Endothelial cell of umbilical vein (primary cell): Measurements from ENCODE around the gene CPEB2. TPM values are rescaled to one million over a fixed set of nuclear protein-coding genes. Genes with fewer than 3 reads are reported as not detected.

Experiments used
- BruUV-seq: library from RNA; stranded (reverse); fragments of 400-500 nt; replicated peaks from 2 replicates; lab custom pipeline; 2021; lab: Mats Ljungman, UMichigan
- CTCF ChIA-PET: fragments of 300-600, 350-600 bp; sonication (Branson Sonifier 250); formaldehyde crosslinking; loops from one replicate; lab custom pipeline; 2021; ENCODE audit warnings: antibody characterized with exemption, inconsistent platforms; lab: Charles Lee
- POLR2A ChIA-PET: fragments of 300-600, 350-600 bp; sonication (Branson Sonifier 250); formaldehyde crosslinking; loops from one replicate; lab custom pipeline; 2021; ENCODE audit warnings: antibody characterized with exemption, inconsistent platforms; lab: Charles Lee
- DNase-seq: peaks from one replicate; pipeline ENCODE4 v3.0.0-alpha.2; 2011; ENCODE audit warnings: low read depth, low spot score
- FAIRE-seq: peaks from 2 replicates; lab custom pipeline; 2011; peaks lifted over from hg19 to GRCh38; lab: Jason Lieb, UNC
- H2AFZ ChIP-seq: 2 replicates; pipeline ENCODE4 v1.6.0; 2012; ENCODE audit warnings: low read depth, low read length, control low read depth, inconsistent platforms
- H3K27ac ChIP-seq: 2 replicates; pipeline ENCODE4 v1.5.1; 2011; ENCODE audit warnings: low read depth, mild to moderate bottlenecking, control low read depth, low read length, moderate library complexity; ENCODE audit not compliant: insufficient read depth
- H3K27me3 ChIP-seq, 2 experiments: 2 replicates each; pipeline versions ENCODE4 v1.6.0 to v1.6.1; 2011; ENCODE audit warnings: low read length in 2 of 2, mixed read lengths in 1 of 2; ENCODE audit not compliant: control insufficient read depth in 2 of 2, insufficient read depth in 2 of 2
- H3K36me3 ChIP-seq, 2 experiments: 2 replicates in 1 of 2; 3 replicates in 1 of 2; pipeline ENCODE4 v1.5.1; 2011; ENCODE audit warnings: low read length in 2 of 2, mild to moderate bottlenecking in 1 of 2, moderate library complexity in 1 of 2; ENCODE audit not compliant: control insufficient read depth in 2 of 2, insufficient read depth in 2 of 2; ENCODE audit errors: extremely low read depth in 1 of 2
- H3K4me1 ChIP-seq: 3 replicates; pipeline ENCODE4 v1.5.1; 2011; ENCODE audit warnings: mild to moderate bottlenecking, low read length; ENCODE audit not compliant: control insufficient read depth, insufficient read depth; ENCODE audit errors: extremely low read depth
- H3K4me2 ChIP-seq: 2 replicates; pipeline ENCODE4 v1.6.1; 2011; ENCODE audit warnings: low read length, control low read depth, mixed read lengths; ENCODE audit not compliant: insufficient read depth
- H3K4me3 ChIP-seq, 3 experiments: fragments of 200-600 bp in 1 of 3; sonication (generic), shearing (Covaris generic) in 1 of 3; replicated peaks in 1 of 3; 2 replicates each; pipeline ENCODE4 v1.5.1; 2011 to 2016; ENCODE audit warnings: control low read depth in 3 of 3, low read length in 3 of 3, mild to moderate bottlenecking in 2 of 3, inconsistent platforms in 1 of 3, low read depth in 1 of 3, moderate library complexity in 1 of 3; ENCODE audit not compliant: insufficient read depth in 1 of 3
- H3K79me2 ChIP-seq: 2 replicates; pipeline ENCODE4 v1.6.0; 2012; ENCODE audit warnings: low read length, inconsistent platforms; ENCODE audit not compliant: control insufficient read depth, insufficient read depth
- H3K9ac ChIP-seq: replicated peaks from 2 replicates; pipeline ENCODE3; 2011; ENCODE audit warnings: low read length, control low read depth; ENCODE audit not compliant: insufficient read depth; ENCODE audit errors: extremely low read depth
- H3K9me1 ChIP-seq: replicated peaks from 3 replicates; pipeline ENCODE4 v1.6.0; 2011; ENCODE audit warnings: mild to moderate bottlenecking, low read length; ENCODE audit not compliant: control insufficient read depth, insufficient read depth; ENCODE audit errors: extremely low read depth
- H3K9me3 ChIP-seq: replicated peaks from 2 replicates; pipeline ENCODE4 v1.5.1; 2012; ENCODE audit warnings: low read length, inconsistent platforms; ENCODE audit not compliant: control insufficient read depth, insufficient read depth
- H4K20me1 ChIP-seq: replicated peaks from 2 replicates; pipeline ENCODE3; 2011; ENCODE audit warnings: mild to moderate bottlenecking, low read length; ENCODE audit not compliant: control insufficient read depth, insufficient read depth; ENCODE audit errors: extremely low read depth
- EZH2 ChIP-seq: IDR thresholded peaks from 2 replicates; pipeline ENCODE4 v1.6.1; 2012; ENCODE audit warnings: borderline replicate concordance, low read depth, mild to moderate bottlenecking, moderate library complexity, low read length, inconsistent platforms; ENCODE audit not compliant: severe bottlenecking
- FOS ChIP-seq: IDR thresholded peaks from 2 replicates; pipeline ENCODE4 v1.6.1; 2011; ENCODE audit warnings: mild to moderate bottlenecking, low read length, moderate library complexity, borderline replicate concordance; ENCODE audit not compliant: insufficient read depth
- GATA2 ChIP-seq: IDR thresholded peaks from 2 replicates; pipeline ENCODE4 v1.7.0; 2011; ENCODE audit warnings: low read depth, mild to moderate bottlenecking, moderate library complexity, mixed read lengths, low read length; ENCODE audit not compliant: insufficient read length, insufficient read depth
- JUN ChIP-seq: IDR thresholded peaks from 2 replicates; pipeline ENCODE4 v1.6.1; 2011; ENCODE audit warnings: borderline replicate concordance, low read depth; ENCODE audit not compliant: insufficient read length, insufficient read depth
- MAX ChIP-seq: IDR thresholded peaks from 2 replicates; pipeline ENCODE4 v1.6.1; 2011; ENCODE audit not compliant: insufficient read depth, insufficient read length
- MYC ChIP-seq: IDR thresholded peaks from one replicate; pipeline ENCODE4 v1.6.1; 2011; ENCODE audit warnings: mild to moderate bottlenecking, low read depth, low read length
- POLR2A ChIP-seq: IDR thresholded peaks from 2 replicates; pipeline ENCODE4 v1.6.1; 2012; ENCODE audit warnings: low read depth, mild to moderate bottlenecking, control low read depth, low read length
- POLR2AphosphoS5 ChIP-seq: IDR thresholded peaks from 2 replicates; pipeline ENCODE4 v1.6.1; 2012; ENCODE audit warnings: low read depth, mild to moderate bottlenecking, control low read depth, low read length, moderate library complexity; ENCODE audit not compliant: insufficient read depth
- dilution Hi-C: fragments of 300-500 bp; cut with MboI; formaldehyde crosslinking; loops from one replicate; pipeline ENCODE4 v1.15.0; 2019; ENCODE audit warnings: low sequenced_read_pairs; ENCODE audit not compliant: extremely low pct_ligation_motif_present
- intact Hi-C: fragments of 100-400 bp; cut with micrococcal nuclease; formaldehyde crosslinking; loops from one replicate; pipeline ENCODE4 v1.10.0; 2022
- polyA plus RNA-seq, 4 experiments: library from polyadenylated mRNA; depleted of rRNA in 3 of 4; stranded (reverse) in 3 of 4; unstranded in 1 of 4; fragments of >200 nt; gene quantifications; 2 replicates each; pipeline versions ENCODE4 v1.2.1 to v1.2.3, GENCODE V29; 2011 to 2012; ENCODE audit warnings: missing spikeins in 1 of 4
- total RNA-seq: library from RNA; stranded (reverse); gene quantifications from 2 replicates; pipeline ENCODE4 v1.2.3, GENCODE V29; 2021
- TF ChIP-seq, protein P1 (sequence below), 2 donors: IDR thresholded peaks; 1 replicate in 1 of 2; 2 replicates in 1 of 2; pipeline ENCODE4 v1.5.1; 2011; ENCODE audit warnings: low read length in 2 of 2, mild to moderate bottlenecking in 2 of 2, moderate library complexity in 2 of 2, control low read depth in 1 of 2, inconsistent platforms in 1 of 2, low read depth in 1 of 2; ENCODE audit not compliant: insufficient read depth in 1 of 2; ENCODE audit errors: extremely low read depth in 1 of 2

The CPEB2 gene
- total and polyA plus RNA-seq, 2 donors (not counting 3 experiments of a cell fraction or from before 2014, with no cell fraction given): 2.8 to 11.7 TPM

DNA sequence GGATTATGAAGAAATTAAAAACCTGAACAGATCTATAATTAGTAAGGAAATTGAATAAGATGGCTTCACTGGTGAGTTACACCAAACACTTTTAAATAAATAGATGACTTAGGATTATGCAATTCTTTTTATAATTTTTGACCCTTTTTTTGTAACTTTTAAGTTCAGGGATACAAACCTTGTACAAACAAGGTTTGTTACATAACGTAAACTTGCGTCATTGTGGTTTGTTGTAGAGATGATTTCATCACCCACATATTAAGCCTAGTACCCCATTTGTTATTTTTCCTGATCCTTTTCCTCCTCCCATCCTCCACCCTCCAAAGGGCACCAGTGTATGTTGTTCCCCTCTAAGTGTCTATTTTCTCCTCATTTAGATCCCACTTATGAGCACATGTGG, 75.7 kb downstream of the CPEB2 start:
- H3K4me3 ChIP-seq: no peak overlapping the region
- ChIA-PET CTCF (no interaction called here), POLR2A (no interaction called here)
- no peak for TF ChIP-seq FOS
- TF ChIP-seq, protein P1, sequence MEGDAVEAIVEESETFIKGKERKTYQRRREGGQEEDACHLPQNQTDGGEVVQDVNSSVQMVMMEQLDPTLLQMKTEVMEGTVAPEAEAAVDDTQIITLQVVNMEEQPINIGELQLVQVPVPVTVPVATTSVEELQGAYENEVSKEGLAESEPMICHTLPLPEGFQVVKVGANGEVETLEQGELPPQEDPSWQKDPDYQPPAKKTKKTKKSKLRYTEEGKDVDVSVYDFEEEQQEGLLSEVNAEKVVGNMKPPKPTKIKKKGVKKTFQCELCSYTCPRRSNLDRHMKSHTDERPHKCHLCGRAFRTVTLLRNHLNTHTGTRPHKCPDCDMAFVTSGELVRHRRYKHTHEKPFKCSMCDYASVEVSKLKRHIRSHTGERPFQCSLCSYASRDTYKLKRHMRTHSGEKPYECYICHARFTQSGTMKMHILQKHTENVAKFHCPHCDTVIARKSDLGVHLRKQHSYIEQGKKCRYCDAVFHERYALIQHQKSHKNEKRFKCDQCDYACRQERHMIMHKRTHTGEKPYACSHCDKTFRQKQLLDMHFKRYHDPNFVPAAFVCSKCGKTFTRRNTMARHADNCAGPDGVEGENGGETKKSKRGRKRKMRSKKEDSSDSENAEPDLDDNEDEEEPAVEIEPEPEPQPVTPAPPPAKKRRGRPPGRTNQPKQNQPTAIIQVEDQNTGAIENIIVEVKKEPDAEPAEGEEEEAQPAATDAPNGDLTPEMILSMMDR (IDR thresholded peaks at IDR 0.05; ENCODE audit: extremely low read depth in 1 of 2, insufficient read depth in 1 of 2, low read depth in 1 of 2, low read length in 2 of 2): no peak
- no peak for TF ChIP-seq POLR2AphosphoS5
- TF ChIP-seq POLR2A: no peak
- no peak for TF ChIP-seq GATA2
- TF ChIP-seq EZH2: no peak
- no peak for TF ChIP-seq MAX
- no peak for TF ChIP-seq JUN
- TF ChIP-seq MYC: no peak
- no peaks in the 10 kb centered on the region for H4K20me1 ChIP-seq
- BruUV-seq: no TSS peak
- no peak for DNase-seq
- no peak overlapping the region for H3K4me2 ChIP-seq
- H3K79me2 ChIP-seq: no peaks in the 10 kb centered on the region
- dilution Hi-C loops (no loop called here), intact Hi-C loops (no loop called here)
- no peaks in the 10 kb centered on the region for H3K4me1 ChIP-seq
- H3K36me3 ChIP-seq: no peaks in the 10 kb centered on the region
- no peak overlapping the region for H3K27ac ChIP-seq
- H2AFZ ChIP-seq: no peak overlapping the region
- H3K9me1 ChIP-seq: no peaks in the 10 kb centered on the region
- no peak for FAIRE-seq
- H3K9me3 ChIP-seq: no peaks in the 10 kb centered on the region
- H3K9ac ChIP-seq: no peak overlapping the region
- peaks cover 0 to 2% of the 10 kb centered on the region in 2 experiments for H3K27me3 ChIP-seq
